Heart left ventricle (tissue), 13 donors: ENCODE results near the gene PDGFRB.

ENCODE experiments used
- CTCF ChIP-seq, 12 donors: fragments of 200-600 bp; sonication (generic) in 4 of 12; IDR thresholded peaks; one replicate each; pipeline versions ENCODE4 v1.5.0 to v1.8.0; 2018 to 2022; ENCODE audit warnings: antibody characterized with exemption in 12 of 12, mild to moderate bottlenecking in 5 of 12
- POLR2A ChIP-seq, 2 donors: fragments of 450-650 bp; IDR thresholded peaks; one replicate each; pipeline ENCODE4 v1.6.1; 2017; ENCODE audit warnings: antibody characterized with exemption in 2 of 2, mild to moderate bottlenecking in 2 of 2, moderate library complexity in 2 of 2
- donor health status: ischemic (EF 13 %, LVEDD 7.1; RV severe dilation, severe dysfunction).
- donor health status: DM: no; HTN: yes; CAD: no.
- donor health status: DM: no; HTN: no; CAD: no.
- donor health status: ischemic (EF 25% LVEDD 6.9; RV normal size, moderate dysfunction).
- donor health status: ischemic (EF 25% LVEDD 5.7; RV mildly dilated, moderate dysfunction).
- donor health status: ischemic (EF 35%, LVEDD 5.7; RV mildly dilated, moderate dysfunction).
- donor health status: nonischemic (EF 11% LVEDD 7.7; RV severe dilation, severe dysfunction).
- donor health status: DM: yes; HTN: yes; CAD: no.
- donor health status: PGD.
- donor health status: ischemic (EF 29% LVEDD 5.4; RV normal size, mild dysfunction).
- donor health status: nonischemic (EF 23%, LVEDD 6.1; RV moderate dilation, normal function).

GRCh38 chr5:150166037-150166649, 10.5 kb upstream of the PDGFRB start:
- TF ChIP-seq CTCF (IDR thresholded peaks at IDR 0.05): no peak
- TF ChIP-seq POLR2A (IDR thresholded peaks at IDR 0.05): no peak
